ENCODE data around the gene KLHL24.

KLHL24 gene

GRCh38 chr3:183731611-183732010 lies 96.2 kb downstream of the KLHL24 start:
- TF ChIP-seq CTCF (IDR thresholded peaks at IDR 0.05; ENCODE audit: low read depth, low read length, missing control alignments), result no peak
- no peak overlapping the region for H3K4me3 ChIP-seq (replicated peaks; ENCODE audit: low read depth, low read length)
- no peak for DNase-seq (ENCODE audit: extremely low read depth, low read depth)

GRCh38 chr3:183733553-183733952 lies 98.1 kb downstream of the KLHL24 start:
- TF ChIP-seq CTCF (IDR thresholded peaks at IDR 0.05; ENCODE audit: low read depth, low read length, missing control alignments), result no peak
- no peak for DNase-seq (ENCODE audit: extremely low read depth, low read depth)
- no peak overlapping the region for H3K4me3 ChIP-seq (replicated peaks; ENCODE audit: low read depth, low read length)
